Measurements from ENCODE around the gene KRT10. TPM values are rescaled to one million over a fixed set of nuclear protein-coding genes. Genes with fewer than 3 reads are reported as not detected.

Gene KRT10
- total RNA-seq, 1 donor from 2014 or later: 0.85 TPM

DNA sequence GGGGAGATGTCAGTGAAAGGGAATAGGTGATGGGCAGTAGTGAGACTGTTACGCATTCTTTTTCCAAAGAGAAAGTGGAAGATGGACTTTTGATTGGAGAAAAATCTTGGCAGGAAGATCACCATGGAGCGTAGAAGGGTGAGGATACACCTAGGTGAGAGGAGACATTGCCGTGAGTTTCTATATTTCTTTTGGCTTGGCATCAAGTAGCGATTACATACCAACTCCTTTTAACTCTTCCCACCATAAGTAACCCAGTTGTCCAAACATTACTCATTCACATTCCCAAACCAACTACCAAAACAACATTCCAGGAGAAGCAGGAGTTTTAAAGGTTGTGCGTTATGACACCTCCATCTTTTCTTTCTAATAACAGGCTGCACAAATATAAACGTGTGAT is 11.9 kb downstream of the KRT10 start:
- Histone ChIP-seq H3K36me3 (no peaks in the 10 kb centered on the region), H3K4me1 (peaks cover 5 to 7% of the 10 kb centered on the region in 2 donors), H3K9me3 (no peaks in the 10 kb centered on the region), H3K27ac (no peak overlapping the region), H3K4me3 (no peak overlapping the region), H3K27me3 (no peaks in the 10 kb centered on the region)
- no peak for DNase-seq (ENCODE audit: low spot score in 2 of 2)
- intact Hi-C loops (cut with DNase I): no loop called here
- no peak for TF ChIP-seq CTCF (IDR thresholded peaks at IDR 0.05)

- Histone ChIP-seq H3K36me3 (no peaks in the 10 kb centered on the region), H3K9me3 (no peaks in the 10 kb centered on the region), H3K4me1 (peaks cover 5 to 7% of the 10 kb centered on the region in 2 donors), H3K4me3 (no peak overlapping the region), H3K27me3 (no peaks in the 10 kb centered on the region), H3K27ac (peak overlapping the region in 1 of 2 donors; percentile 13)
- intact Hi-C loops (cut with DNase I): loop anchor here (5.0 kb wide), 1 partner anchor 42 kb away; no protein-coding TSS in a partner anchor
- no peak for TF ChIP-seq CTCF (IDR thresholded peaks at IDR 0.05)
- no peak for DNase-seq (ENCODE audit: low spot score in 2 of 2)
Observed at GRCh38 chr17:40809721-40810421, 12.5 kb downstream of the KRT10 start.

GRCh38 chr17:40806131-40806530 is 16.3 kb downstream of the KRT10 start:
- H3K9me3 ChIP-seq: no peaks in the 10 kb centered on the region
- no peaks in the 10 kb centered on the region for H3K36me3 ChIP-seq
- no peak overlapping the region for H3K27ac ChIP-seq
- no peak for DNase-seq (ENCODE audit: low spot score in 2 of 2)
- no peaks in the 10 kb centered on the region for H3K27me3 ChIP-seq
- no peak overlapping the region for H3K4me3 ChIP-seq
- intact Hi-C loops (cut with DNase I): loop anchor here (5.0 kb wide), 1 partner anchor 46 kb away; no protein-coding TSS in a partner anchor
- H3K4me1 ChIP-seq: peaks cover 5 to 7% of the 10 kb centered on the region in 2 donors
- TF ChIP-seq CTCF (IDR thresholded peaks at IDR 0.05): no peak

GRCh38 chr17:40803617-40804082 is 18.8 kb downstream of the KRT10 start:
- intact Hi-C loops (cut with DNase I): loop anchor here (1.0 to 5.0 kb wide), 5 partner anchors 104 to 863 kb away; no protein-coding TSS in a partner anchor
- Histone ChIP-seq H3K9me3 (no peaks in the 10 kb centered on the region), H3K27ac (no peak overlapping the region), H3K27me3 (no peaks in the 10 kb centered on the region), H3K4me3 (no peak overlapping the region), H3K36me3 (no peaks in the 10 kb centered on the region), H3K4me1 (no peaks in the 10 kb centered on the region)
- DNase-seq (ENCODE audit: low spot score in 2 of 2): peak; percentile 19 to 88
- peak; percentile 74 to 84 (median 76) for TF ChIP-seq CTCF (IDR thresholded peaks at IDR 0.05)

DNA sequence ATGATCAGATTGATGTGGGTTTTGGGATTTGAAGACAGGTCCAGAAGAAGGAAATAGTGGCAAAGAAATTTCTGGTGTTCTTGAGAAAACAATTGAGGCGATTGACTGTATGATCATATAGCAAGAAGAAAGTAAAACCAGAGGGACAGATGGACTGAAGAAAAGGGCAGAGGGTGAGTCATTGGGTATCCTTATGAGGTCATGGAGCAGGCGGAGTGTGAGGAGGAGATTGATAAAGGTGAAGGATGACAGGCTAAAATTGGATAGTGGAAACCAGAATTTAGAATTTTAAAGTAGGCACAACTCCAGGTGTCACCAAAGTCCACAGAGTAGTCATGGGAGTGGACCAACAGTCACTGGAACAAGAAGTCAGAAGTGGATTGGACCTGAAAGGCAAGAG is 21.3 kb downstream of the KRT10 start:
- Histone ChIP-seq H3K4me3 (no peak overlapping the region), H3K4me1 (no peaks in the 10 kb centered on the region), H3K36me3 (no peaks in the 10 kb centered on the region), H3K27me3 (no peaks in the 10 kb centered on the region), H3K9me3 (no peaks in the 10 kb centered on the region), H3K27ac (no peak overlapping the region)
- no peak for DNase-seq (ENCODE audit: low spot score in 2 of 2)
- no peak for TF ChIP-seq CTCF (IDR thresholded peaks at IDR 0.05)
- intact Hi-C loops (cut with DNase I): loop anchor here (5.0 kb wide), 4 partner anchors 106 to 846 kb away; no protein-coding TSS in a partner anchor

All from ascending aorta (tissue), 2 donors.